Neural cell (in vitro differentiated cells): ENCODE measurements around the gene MEAK7.

ENCODE experiments used
- EP300 ChIP-seq: fragments of 450-650 bp; conservative IDR thresholded peaks from 2 replicates; pipeline ENCODE4 v1.6.1; 2014; ENCODE audit warnings: antibody characterized with exemption, mild to moderate bottlenecking, moderate library complexity; ENCODE audit not compliant: poor library complexity, severe bottlenecking
- EZH2 ChIP-seq: fragments of 200-600, 300-800 bp; shearing (Covaris generic), sonication (generic); IDR thresholded peaks from 2 replicates; pipeline ENCODE4 v1.6.1; 2014; ENCODE audit warnings: antibody characterized with exemption, low read length, borderline replicate concordance, mild to moderate bottlenecking; ENCODE audit not compliant: insufficient read depth, poor library complexity, severe bottlenecking
- MXI1 ChIP-seq: fragments of 450-650 bp; conservative IDR thresholded peaks from 2 replicates; pipeline ENCODE4 v1.6.1; 2014; ENCODE audit warnings: antibody characterized with exemption, mild to moderate bottlenecking; ENCODE audit not compliant: poor library complexity, severe bottlenecking
- POLR2AphosphoS5 ChIP-seq: IDR thresholded peaks from 2 replicates; pipeline ENCODE4 v1.6.1; 2012
- RAD21 ChIP-seq: fragments of 450-650 bp; conservative IDR thresholded peaks from 2 replicates; pipeline ENCODE4 v1.6.1; 2014; ENCODE audit warnings: antibody characterized with exemption, mild to moderate bottlenecking, moderate library complexity
- SMC3 ChIP-seq: fragments of 450-650 bp; conservative IDR thresholded peaks from 2 replicates; pipeline ENCODE4 v1.6.1; 2014; ENCODE audit warnings: antibody characterized with exemption, mild to moderate bottlenecking, moderate library complexity; ENCODE audit not compliant: poor library complexity
- TAF1 ChIP-seq: IDR thresholded peaks from 2 replicates; pipeline ENCODE4 v1.6.1; 2012; ENCODE audit warnings: low read depth
- TF ChIP-seq, protein P1 (sequence below): fragments of 450-650 bp; IDR thresholded peaks from 2 replicates; pipeline ENCODE4 v1.5.1; 2014; ENCODE audit warnings: antibody characterized with exemption, mild to moderate bottlenecking, moderate library complexity; ENCODE audit not compliant: poor library complexity, severe bottlenecking
- TF ChIP-seq, protein P2 (sequence below): IDR thresholded peaks from 2 replicates; pipeline ENCODE4 v1.6.1; 2012; ENCODE audit warnings: borderline replicate concordance

DNA sequence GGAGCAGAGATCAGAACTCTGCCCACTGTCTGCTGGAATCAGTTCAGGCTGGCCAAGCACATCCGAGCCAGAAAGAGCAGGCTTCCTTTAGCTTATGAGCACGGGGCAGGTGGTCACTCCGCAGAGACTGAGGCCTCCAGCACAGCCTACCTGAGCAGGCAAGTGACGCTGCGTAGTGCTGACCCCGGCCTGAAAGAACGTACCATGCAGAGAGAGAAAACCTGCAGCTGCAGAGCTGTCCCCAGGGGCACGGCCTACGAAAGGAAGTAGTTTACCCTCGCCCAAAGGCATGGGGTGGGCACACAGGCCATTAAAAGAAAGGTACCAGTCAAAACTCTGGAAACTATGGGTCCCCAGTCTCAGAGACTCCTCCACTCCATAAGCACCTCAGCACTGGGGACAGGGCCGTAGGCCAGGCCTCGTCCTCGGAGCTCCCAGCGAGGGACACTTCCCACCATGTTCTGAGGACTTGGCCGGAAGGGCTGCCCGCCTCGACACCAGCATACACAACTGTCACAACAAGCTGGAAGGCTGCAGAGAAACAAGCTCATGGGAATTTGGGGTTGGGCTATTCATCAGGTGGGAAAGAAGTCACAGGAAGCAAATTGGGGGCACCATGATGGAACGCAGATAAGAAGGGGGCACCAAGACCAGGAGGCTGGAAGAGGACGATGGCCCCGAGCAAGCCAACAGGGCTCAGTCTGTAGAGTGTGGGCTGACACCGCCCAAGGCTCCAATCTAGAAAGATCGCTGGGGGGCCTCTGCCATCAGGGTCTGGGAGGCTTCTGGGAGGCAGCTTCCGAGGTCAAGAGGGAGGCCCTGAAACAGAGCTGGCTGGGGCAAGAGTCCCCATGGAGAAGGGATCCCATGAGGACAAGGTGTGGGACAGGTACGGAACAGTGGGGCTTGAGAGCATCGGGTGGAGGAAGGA lies 21.2 kb downstream of the MEAK7 start:
- no peak for TF ChIP-seq EZH2
- TF ChIP-seq, protein P1, sequence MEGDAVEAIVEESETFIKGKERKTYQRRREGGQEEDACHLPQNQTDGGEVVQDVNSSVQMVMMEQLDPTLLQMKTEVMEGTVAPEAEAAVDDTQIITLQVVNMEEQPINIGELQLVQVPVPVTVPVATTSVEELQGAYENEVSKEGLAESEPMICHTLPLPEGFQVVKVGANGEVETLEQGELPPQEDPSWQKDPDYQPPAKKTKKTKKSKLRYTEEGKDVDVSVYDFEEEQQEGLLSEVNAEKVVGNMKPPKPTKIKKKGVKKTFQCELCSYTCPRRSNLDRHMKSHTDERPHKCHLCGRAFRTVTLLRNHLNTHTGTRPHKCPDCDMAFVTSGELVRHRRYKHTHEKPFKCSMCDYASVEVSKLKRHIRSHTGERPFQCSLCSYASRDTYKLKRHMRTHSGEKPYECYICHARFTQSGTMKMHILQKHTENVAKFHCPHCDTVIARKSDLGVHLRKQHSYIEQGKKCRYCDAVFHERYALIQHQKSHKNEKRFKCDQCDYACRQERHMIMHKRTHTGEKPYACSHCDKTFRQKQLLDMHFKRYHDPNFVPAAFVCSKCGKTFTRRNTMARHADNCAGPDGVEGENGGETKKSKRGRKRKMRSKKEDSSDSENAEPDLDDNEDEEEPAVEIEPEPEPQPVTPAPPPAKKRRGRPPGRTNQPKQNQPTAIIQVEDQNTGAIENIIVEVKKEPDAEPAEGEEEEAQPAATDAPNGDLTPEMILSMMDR: no peak
- no peak for TF ChIP-seq TAF1
- TF ChIP-seq EP300: no peak
- no peak for TF ChIP-seq POLR2AphosphoS5
- TF ChIP-seq RAD21: no peak
- TF ChIP-seq, protein P2, sequence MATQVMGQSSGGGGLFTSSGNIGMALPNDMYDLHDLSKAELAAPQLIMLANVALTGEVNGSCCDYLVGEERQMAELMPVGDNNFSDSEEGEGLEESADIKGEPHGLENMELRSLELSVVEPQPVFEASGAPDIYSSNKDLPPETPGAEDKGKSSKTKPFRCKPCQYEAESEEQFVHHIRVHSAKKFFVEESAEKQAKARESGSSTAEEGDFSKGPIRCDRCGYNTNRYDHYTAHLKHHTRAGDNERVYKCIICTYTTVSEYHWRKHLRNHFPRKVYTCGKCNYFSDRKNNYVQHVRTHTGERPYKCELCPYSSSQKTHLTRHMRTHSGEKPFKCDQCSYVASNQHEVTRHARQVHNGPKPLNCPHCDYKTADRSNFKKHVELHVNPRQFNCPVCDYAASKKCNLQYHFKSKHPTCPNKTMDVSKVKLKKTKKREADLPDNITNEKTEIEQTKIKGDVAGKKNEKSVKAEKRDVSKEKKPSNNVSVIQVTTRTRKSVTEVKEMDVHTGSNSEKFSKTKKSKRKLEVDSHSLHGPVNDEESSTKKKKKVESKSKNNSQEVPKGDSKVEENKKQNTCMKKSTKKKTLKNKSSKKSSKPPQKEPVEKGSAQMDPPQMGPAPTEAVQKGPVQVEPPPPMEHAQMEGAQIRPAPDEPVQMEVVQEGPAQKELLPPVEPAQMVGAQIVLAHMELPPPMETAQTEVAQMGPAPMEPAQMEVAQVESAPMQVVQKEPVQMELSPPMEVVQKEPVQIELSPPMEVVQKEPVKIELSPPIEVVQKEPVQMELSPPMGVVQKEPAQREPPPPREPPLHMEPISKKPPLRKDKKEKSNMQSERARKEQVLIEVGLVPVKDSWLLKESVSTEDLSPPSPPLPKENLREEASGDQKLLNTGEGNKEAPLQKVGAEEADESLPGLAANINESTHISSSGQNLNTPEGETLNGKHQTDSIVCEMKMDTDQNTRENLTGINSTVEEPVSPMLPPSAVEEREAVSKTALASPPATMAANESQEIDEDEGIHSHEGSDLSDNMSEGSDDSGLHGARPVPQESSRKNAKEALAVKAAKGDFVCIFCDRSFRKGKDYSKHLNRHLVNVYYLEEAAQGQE: no peak
- TF ChIP-seq MXI1: no peak
- TF ChIP-seq SMC3: no peak
